K562 (cell line): Measurements from ENCODE around the gene LRRC59. TPM values are rescaled to one million over a fixed set of nuclear protein-coding genes. Genes with fewer than 3 reads are reported as not detected.
A peak's percentile ranks its signal among the peaks of the same experiment; 100 is the strongest.

Source experiments
- DIDO1 ChIP-seq: fragments of 450-650 bp; IDR thresholded peaks from 2 replicates; pipeline ENCODE4 v1.6.1; 2016; ENCODE audit warnings: low read depth, missing biosample characterization, missing genetic modification characterization
- FOS ChIP-seq: IDR thresholded peaks from 3 replicates; pipeline ENCODE4 v1.6.1; 2011; ENCODE audit not compliant: insufficient read length; ENCODE audit errors: extremely low read depth
- GATA2 ChIP-seq: sonication (generic); formaldehyde crosslinking; IDR thresholded peaks from 2 replicates; pipeline ENCODE4 v1.4.0; 2020; ENCODE audit warnings: mild to moderate bottlenecking, missing genetic modification reagents
- HMG20A ChIP-seq: fragments of 450-650 bp; formaldehyde crosslinking; conservative IDR thresholded peaks from 2 replicates; pipeline ENCODE4 v1.4.0; 2020; ENCODE audit warnings: mild to moderate bottlenecking, mixed read lengths
- HNRNPK ChIP-seq: fragments of 200-400 bp; formaldehyde crosslinking; IDR thresholded peaks from one replicate; pipeline ENCODE4 v1.6.1; 2018; ENCODE audit warnings: mild to moderate bottlenecking, low read depth, low read length; ENCODE audit not compliant: poor library complexity, severe bottlenecking
- LCOR ChIP-seq: sonication (generic); formaldehyde crosslinking; IDR thresholded peaks from 2 replicates; pipeline ENCODE4 v1.8.0; 2022; ENCODE audit warnings: mild to moderate bottlenecking, missing genetic modification reagents
- NONO ChIP-seq, 2 experiments: fragments of 200-400 bp in 1 of 2; fragments of 450-650 bp in 1 of 2; formaldehyde crosslinking in 1 of 2; IDR thresholded peaks; 2 replicates each; pipeline ENCODE4 v1.6.1; 2017; ENCODE audit warnings: low read depth in 2 of 2, mild to moderate bottlenecking in 2 of 2, moderate library complexity in 2 of 2, low read length in 1 of 2
- NRF1 ChIP-seq, 2 experiments: fragments of 450-650 bp; IDR thresholded peaks in 1 of 2; conservative IDR thresholded peaks in 1 of 2; 2 replicates each; pipeline ENCODE4 v1.6.1; 2014; ENCODE audit warnings: mild to moderate bottlenecking in 2 of 2
- SIN3A ChIP-seq, 2 experiments: fragments of 150-350 bp in 1 of 2; IDR thresholded peaks; 2 replicates each; pipeline ENCODE4 v1.6.1; 2011 to 2016; ENCODE audit warnings: borderline replicate concordance in 2 of 2, low read depth in 2 of 2, low read length in 2 of 2, mild to moderate bottlenecking in 2 of 2, moderate library complexity in 2 of 2; ENCODE audit not compliant: control insufficient read depth in 1 of 2
- SRSF3 ChIP-seq: fragments of 200-400 bp; formaldehyde crosslinking; IDR thresholded peaks from 2 replicates; pipeline ENCODE4 v1.6.1; 2016; ENCODE audit warnings: mild to moderate bottlenecking, low read length, moderate library complexity; ENCODE audit not compliant: insufficient read depth
- TCF7 ChIP-seq: sonication (generic); IDR thresholded peaks from 2 replicates; pipeline ENCODE4 v1.6.1; 2016; ENCODE audit warnings: antibody characterized with exemption, borderline replicate concordance
- TEAD1 ChIP-seq, 2 experiments: fragments of 450-650 bp in 1 of 2; sonication (generic) in 1 of 2; formaldehyde crosslinking; IDR thresholded peaks; 2 replicates each; pipeline versions ENCODE4 v1.4.0 to v1.8.0; 2020 to 2022; ENCODE audit warnings: mild to moderate bottlenecking in 2 of 2, missing genetic modification reagents in 1 of 2
- TEAD4 ChIP-seq, 2 experiments: sonication (generic) in 1 of 2; formaldehyde crosslinking in 1 of 2; IDR thresholded peaks; 2 replicates each; pipeline versions ENCODE4 v1.6.1 to v1.8.0; 2012 to 2022; ENCODE audit warnings: borderline replicate concordance in 1 of 2, inconsistent platforms in 1 of 2, low read length in 1 of 2, mild to moderate bottlenecking in 1 of 2, missing genetic modification reagents in 1 of 2
- TFAP4 ChIP-seq: sonication (generic); formaldehyde crosslinking; IDR thresholded peaks from 2 replicates; pipeline ENCODE4 v1.8.0; 2022; ENCODE audit warnings: missing genetic modification reagents, mild to moderate bottlenecking, moderate library complexity, borderline replicate concordance
- ZNF398 ChIP-seq: fragments of 250-450 bp; sonication (Bioruptor Pico); IDR thresholded peaks from 2 replicates; pipeline ENCODE4 v1.8.0; 2021; ENCODE audit warnings: moderate library complexity, mild to moderate bottlenecking, inconsistent platforms
- ZZZ3 ChIP-seq: fragments of 450-650 bp; IDR thresholded peaks from 2 replicates; pipeline ENCODE4 v1.6.1; 2016; ENCODE audit warnings: antibody characterized with exemption, mild to moderate bottlenecking, moderate library complexity
- polyA plus RNA-seq, 8 experiments: library from polyadenylated mRNA; depleted of rRNA in 4 of 8; stranded (reverse) in 5 of 8; unstranded in 3 of 8; fragments of >200 nt; fragmentation: Nextera tagmentation in 2 of 8; fragmentation: Illumina TruSeq in 1 of 8; extraction: Ambion mirVana in 2 of 8; extraction: Trizol in 1 of 8; gene quantifications; 2 replicates each; pipeline versions ENCODE4 v1.2.1 to v1.2.3, GENCODE V29; 2011 to 2014; ENCODE audit warnings: inconsistent platforms in 1 of 8, missing spikeins in 1 of 8
- total RNA-seq, 7 experiments: library from RNA; depleted of rRNA in 6 of 7; stranded (reverse); fragments of >200 nt in 6 of 7; fragmentation: Illumina TruSeq in 2 of 7; extraction: Trizol in 2 of 7; gene quantifications; 2 replicates each; pipeline versions ENCODE4 v1.2.1 to v1.2.3, GENCODE V29; 2011 to 2021; ENCODE audit warnings: low replicate concordance in 1 of 7
- TF ChIP-seq, protein P1 (sequence below): fragments of 450-650 bp; IDR thresholded peaks from 2 replicates; pipeline ENCODE4 v1.7.1; 2018; ENCODE audit warnings: mild to moderate bottlenecking, low read depth; ENCODE audit not compliant: partially characterized antibody
- TF ChIP-seq, protein P2 (sequence below): fragments of 450-650 bp; IDR thresholded peaks from 2 replicates; pipeline ENCODE4 v1.6.1; 2016; ENCODE audit warnings: antibody characterized with exemption

The LRRC59 gene
- total and polyA plus RNA-seq, 9 of the 15 experiments (the other 6 are each of a cell fraction or from before 2014, with no cell fraction given): 27.8 to 244 (median 154) TPM

DNA sequence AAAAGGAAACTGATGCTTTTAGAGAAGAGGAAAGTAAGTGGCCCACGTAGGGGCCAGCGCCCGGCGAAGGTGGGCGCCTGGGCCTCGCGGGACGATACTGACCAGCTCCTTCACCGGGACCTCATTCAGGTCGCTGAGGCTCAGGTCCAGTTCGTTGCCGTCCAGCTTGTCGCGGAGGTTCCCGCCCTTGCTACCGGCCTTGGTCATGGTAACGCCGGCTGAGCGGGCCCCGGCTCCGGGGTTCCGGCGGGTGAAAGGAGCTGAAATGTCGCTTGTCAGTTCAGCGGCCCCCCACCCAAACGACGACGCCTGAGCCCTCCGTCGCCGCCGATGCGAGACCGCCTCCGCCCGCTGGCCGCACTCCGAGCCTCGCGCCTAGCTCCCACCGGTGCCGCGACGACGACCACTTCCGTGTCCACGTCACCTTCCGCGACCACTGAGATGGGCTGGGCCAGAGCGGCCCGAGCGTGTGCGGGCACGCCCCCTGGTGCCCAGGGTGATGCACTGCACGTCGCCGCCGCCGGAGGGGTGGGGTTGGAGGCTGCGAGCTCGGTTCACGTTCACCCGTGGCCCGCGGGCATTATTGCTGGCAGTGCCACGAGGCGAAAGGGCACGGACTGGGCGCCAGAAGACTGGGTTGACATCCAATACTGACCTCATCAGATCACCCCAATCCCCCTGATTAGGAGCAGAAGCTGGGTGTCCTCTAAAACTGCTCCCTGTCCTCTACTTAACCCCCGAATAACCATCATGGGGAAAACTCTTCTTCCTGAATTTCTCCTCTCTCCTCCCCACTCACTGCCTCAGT is at the start of gene LRRC59 (continued):
- TF ChIP-seq, protein P1, sequence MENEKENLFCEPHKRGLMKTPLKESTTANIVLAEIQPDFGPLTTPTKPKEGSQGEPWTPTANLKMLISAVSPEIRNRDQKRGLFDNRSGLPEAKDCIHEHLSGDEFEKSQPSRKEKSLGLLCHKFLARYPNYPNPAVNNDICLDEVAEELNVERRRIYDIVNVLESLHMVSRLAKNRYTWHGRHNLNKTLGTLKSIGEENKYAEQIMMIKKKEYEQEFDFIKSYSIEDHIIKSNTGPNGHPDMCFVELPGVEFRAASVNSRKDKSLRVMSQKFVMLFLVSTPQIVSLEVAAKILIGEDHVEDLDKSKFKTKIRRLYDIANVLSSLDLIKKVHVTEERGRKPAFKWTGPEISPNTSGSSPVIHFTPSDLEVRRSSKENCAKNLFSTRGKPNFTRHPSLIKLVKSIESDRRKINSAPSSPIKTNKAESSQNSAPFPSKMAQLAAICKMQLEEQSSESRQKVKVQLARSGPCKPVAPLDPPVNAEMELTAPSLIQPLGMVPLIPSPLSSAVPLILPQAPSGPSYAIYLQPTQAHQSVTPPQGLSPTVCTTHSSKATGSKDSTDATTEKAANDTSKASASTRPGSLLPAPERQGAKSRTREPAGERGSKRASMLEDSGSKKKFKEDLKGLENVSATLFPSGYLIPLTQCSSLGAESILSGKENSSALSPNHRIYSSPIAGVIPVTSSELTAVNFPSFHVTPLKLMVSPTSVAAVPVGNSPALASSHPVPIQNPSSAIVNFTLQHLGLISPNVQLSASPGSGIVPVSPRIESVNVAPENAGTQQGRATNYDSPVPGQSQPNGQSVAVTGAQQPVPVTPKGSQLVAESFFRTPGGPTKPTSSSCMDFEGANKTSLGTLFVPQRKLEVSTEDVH: peak; percentile 92
- TF ChIP-seq, protein P2, sequence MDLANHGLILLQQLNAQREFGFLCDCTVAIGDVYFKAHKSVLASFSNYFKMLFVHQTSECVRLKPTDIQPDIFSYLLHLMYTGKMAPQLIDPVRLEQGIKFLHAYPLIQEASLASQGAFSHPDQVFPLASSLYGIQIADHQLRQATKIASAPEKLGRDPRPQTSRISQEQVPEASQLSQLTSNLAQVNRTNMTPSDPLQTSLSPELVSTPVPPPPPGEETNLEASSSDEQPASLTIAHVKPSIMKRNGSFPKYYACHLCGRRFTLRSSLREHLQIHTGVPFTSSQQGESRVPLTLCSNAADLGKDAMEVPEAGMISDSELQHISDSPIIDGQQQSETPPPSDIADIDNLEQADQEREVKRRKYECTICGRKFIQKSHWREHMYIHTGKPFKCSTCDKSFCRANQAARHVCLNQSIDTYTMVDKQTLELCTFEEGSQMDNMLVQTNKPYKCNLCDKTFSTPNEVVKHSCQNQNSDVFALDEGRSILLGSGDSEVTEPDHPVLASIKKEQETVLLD: peak; percentile 82
- TF ChIP-seq FOS (no peak), TCF7 (peak; percentile 49), DIDO1 (tag) (peak; percentile 75), HNRNPK (peak; percentile 30), SIN3A (IDR thresholded peaks at IDR 0.05; ENCODE audit: borderline replicate concordance in 2 of 2, control insufficient read depth in 1 of 2, low read depth in 2 of 2, low read length in 2 of 2) (peak; percentile 47 to 75; a peak in 1 of 4 replicates), TEAD1 (CRISPR knock-in tag; IDR thresholded peaks at IDR 0.05) (peak in 1 of 2 experiments; percentile 91; a peak in 1 of 4 replicates), TEAD4 (IDR thresholded peaks at IDR 0.05; ENCODE audit: low read length) (peak; percentile 39), TEAD4 (CRISPR knock-in tag; IDR thresholded peaks at IDR 0.05; ENCODE audit: borderline replicate concordance) (no peak), TFAP4 (CRISPR knock-in tag) (peak; percentile 95), HMG20A (CRISPR knock-in tag) (no peak), NONO (IDR thresholded peaks at IDR 0.05; ENCODE audit: low read depth in 2 of 2, low read length in 1 of 2) (peak; percentile 37 to 93; a peak in 2 of 4 replicates), SRSF3 (0 out of 2 replicates have a peak, but pooled peaks have one; percentile 62), GATA2 (CRISPR knock-in tag) (no peak), NRF1 (conservative IDR thresholded peaks at IDR 0.05 in 1 of 2, IDR thresholded peaks at IDR 0.05 in 1 of 2) (peak; percentile 37 to 56; a peak in 2 of 4 replicates), ZZZ3 (peak; percentile 74), ZNF398 (no peak), LCOR (CRISPR knock-in tag) (peak; percentile 94)
